NCI-H524 (cell line): ENCODE measurements around the gene IL23R.
"Not testable (repeated sequence)": the region's sequence is repeated elsewhere in the genome, so short reads cannot be mapped to it uniquely, and the experiment has no call there.

Experiments
- DNase-seq, 2 experiments: peaks; one replicate each; lab custom pipeline; 2025; lab: John Stamatoyannopoulos, UW

IL23R gene

DNA sequence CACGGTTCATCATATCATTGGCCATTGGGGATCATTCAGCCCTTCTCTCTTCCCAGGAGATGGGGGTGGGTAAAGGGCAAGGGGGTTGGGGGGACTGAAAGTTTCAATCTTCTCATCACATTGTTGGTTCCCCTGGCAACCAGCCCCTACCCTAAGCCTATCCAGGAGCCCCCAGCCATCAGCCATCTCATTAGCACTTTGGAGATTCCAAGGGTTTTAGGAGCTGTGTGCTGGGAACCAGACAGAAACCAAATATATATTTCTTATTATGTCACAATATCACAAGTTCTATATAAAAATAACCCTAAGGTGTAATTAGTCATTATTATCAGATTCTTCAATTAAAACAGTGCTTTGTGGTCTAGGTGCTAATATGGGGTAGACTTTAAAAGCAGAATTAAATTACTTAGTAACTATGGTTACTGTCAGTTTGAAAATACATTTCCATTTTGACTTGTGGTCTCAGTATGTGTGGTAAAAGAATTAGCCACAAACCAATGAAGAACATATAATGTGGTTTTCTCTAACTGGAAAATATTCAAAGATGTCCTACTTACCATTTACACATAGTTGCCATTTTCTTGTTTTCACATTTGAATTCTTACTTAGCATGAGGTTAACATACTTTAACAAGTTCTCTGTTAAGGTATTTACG is 28.1 kb downstream of the IL23R start:
- DNase-seq = no peak

- no peak for DNase-seq
Measured at GRCh38 chr1:67200755-67201154, 34.5 kb downstream of the IL23R start.

DNA sequence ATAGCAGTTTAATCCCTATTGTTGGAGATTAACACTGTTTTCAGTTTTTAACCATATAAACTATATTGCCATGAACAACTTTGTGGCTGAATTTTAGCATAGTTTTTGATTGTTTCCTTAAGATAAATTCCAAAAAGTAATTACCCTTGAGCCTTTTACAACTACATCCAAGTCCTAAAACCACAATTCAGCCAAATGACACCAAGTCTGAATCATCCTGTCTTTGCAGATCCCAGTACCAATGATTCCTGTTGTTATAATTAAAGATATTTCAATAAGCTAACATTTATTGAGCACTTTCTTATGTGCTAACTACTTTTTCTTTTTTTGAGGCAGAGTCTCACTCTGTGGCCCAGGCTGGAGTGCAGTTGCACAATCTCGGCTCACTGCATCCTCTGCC is 35.6 kb downstream of the IL23R start:
- DNase-seq = no peak

GRCh38 chr1:67204298-67204980 is 38.2 kb downstream of the IL23R start:
- DNase-seq = no peak

- DNase-seq = not testable (repeated sequence)
Measured at GRCh38 chr1:67207398-67207797, 41.1 kb downstream of the IL23R start.

- DNase-seq = no peak
Measured at GRCh38 chr1:67208217-67208616, 42.0 kb downstream of the IL23R start.

DNA sequence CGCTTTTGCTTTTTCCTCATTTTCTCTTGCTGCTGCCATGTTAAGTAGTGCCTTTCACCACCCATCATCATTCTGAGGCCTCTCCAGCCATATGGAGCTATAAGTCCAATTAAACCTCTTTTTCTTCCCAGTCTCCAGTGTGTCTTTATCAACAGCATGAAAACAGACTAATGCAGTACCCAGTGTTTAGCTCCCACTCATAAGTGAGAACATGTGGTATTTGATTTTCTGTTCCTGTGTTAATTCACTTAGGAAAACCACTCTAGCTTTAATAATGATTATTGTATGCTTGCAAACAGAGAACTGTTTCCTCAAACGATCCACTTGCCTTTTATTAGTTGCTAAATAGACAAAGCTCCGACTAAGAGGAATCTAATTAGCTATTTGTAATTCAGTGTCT is 43.3 kb downstream of the IL23R start:
- no peak for DNase-seq

DNA sequence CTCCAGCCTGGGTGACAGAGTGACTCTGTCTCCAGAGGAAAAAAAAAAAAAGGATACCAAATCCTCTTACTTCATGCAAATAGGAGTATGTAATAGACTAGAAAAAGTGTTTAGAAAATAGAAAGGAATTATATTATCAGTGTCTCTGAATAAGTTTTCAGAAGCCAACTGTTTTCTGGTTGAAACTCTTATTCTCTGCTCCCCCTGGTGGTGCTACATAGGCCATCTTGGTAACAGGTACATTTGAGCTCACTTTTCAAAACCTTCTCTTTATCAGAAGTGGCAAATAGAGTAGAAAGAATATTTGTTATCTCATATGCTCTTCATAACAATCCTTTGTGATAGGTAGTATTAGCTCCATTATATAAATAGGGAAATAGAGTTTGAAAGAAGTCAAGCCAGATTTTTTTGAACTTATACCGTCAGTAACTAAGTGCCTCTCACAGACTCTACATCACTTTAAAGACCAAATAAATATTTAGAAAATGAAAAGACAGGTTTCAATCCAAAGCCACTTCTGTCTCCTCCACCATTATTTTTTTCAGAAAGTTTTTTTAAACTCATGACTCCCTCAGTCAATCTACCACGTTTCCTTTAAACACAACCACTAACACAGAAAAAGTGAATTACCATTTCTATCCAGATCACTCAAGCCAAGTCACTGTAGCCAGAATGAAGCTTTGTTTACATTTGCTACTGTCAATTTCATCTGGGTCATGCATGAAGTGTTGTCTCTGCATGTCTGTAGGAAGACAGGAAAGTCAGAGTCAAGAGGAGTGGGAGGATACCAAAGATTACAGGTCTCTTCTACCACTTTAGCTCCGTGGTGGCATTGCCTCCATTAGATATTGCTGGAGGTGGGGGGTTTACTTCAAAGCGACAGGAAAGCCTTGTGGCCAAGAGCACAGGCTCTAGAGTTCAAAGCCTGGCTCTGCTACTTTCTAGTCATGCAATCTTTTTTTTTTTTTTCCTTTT is 45.6 kb downstream of the IL23R start:
- peak in 1 of 2 experiments; percentile 36 for DNase-seq

GRCh38 chr1:67213164-67213563 is 46.9 kb downstream of the IL23R start:
- DNase-seq = peak; percentile 18 to 26

DNA sequence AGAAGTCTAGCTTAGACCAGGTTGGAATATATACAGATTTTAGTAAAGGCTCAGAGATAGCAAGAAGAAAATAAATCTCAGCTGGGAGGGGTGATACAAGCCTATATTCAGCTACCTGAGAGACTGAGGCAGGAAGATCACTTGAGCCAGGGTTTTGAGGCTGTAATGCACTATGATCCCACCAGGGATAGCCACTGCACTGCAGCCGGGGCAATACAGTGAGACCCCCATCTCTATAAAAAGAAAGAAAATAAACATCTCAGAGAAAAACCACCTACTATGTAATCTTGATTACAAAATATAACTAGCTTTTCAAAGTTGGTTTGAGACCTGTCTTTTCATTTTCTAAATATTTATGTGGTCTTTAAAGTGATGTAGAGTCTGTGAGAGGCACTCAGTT is 47.7 kb downstream of the IL23R start:
- DNase-seq = no peak

DNA sequence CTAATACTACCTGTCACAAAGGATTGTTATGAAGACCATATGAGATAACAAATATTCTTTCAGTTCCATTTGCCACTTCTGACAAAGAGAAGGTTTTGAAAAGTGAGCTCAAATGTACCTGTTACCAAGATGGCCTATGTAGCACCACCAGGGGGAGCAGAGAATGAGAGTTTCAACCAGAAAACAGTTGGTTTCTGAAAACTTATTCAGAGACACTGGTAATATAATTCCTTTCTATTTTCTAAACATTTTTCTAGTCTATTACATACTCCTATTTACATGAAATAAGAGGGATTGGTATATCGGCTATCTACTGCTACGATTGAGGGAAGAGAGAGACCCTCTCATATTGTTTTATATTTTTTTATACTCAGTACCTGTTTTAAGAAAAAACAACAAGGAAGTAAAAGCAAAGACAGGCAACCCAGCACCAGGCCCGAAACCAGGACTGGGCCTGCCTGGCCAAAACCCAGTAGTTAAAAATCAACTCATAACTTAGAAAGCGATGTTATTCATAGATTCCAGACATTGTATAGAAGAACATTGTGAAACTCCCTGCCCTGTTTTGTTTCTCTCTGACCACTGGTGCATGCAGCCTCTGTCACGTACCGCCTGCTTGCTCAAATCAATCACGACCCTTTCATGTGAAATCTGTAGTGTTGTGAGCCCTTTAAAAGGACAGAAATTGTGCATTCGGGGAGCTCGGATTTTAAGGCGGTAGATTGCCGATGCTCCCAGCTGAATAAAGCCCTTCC is 48.3 kb downstream of the IL23R start:
- peak in 1 of 2 experiments; percentile 14 for DNase-seq

DNA sequence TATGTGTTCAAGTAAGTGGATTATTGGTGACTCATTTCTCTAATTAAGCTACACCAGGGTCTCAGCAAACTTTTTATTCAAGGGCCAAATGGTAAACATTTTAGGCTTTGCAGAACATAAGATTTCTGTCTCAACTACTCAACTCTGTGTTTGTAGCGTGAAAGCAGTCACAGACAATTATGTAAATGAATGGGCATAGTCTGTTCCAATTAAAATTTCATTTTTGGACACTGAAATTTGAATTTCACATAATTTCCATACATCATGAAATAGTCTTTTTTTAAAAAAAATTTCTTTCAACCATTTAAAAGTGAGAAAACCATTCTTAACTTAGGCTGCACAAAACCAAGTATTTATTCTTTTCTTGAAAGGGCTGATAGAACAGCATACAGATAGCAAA is 50.1 kb downstream of the IL23R start:
- no peak for DNase-seq

- no peak for DNase-seq
Measured at GRCh38 chr1:67217417-67217816, 51.2 kb downstream of the IL23R start.

DNA sequence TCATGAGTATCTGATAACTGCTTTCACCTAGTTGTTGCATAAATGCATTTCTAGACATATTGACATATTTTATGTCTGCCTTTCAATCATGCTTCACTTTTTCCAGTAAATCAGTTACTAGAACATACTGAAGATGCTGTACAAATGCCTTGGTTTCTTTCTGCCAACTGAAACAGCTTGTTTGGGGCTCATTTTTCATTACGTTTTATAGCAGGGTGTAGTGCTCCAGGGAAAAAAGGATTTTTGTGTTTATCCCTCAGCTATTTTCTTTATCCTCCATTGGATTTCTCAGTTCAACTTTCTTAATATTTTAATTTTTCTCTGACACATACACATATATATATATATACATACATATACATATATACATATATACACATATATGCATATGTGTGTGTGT is 51.7 kb downstream of the IL23R start:
- DNase-seq = no peak

GRCh38 chr1:67224856-67225255 is 58.6 kb downstream of the IL23R start:
- DNase-seq = peak in 1 of 2 experiments; percentile 5

DNA sequence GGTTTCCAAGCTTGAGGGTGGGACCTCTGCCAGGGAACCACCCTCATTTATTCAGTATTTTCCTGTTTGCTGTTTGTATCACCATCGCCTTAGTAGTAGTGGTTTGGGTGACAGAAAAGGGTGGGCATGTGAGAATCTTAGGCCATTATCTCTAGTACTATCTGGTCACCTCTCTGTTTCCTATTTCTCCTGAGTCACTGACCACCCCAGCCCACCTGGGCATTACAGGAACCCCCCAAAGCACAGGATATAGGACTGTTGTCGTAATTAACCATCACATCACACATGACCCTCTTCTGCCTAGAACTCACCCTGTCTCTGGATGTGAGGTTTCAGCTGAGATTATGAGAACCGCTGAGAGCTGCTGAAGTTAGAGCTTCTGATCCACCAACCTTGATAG is 60.4 kb downstream of the IL23R start:
- no peak for DNase-seq

DNA sequence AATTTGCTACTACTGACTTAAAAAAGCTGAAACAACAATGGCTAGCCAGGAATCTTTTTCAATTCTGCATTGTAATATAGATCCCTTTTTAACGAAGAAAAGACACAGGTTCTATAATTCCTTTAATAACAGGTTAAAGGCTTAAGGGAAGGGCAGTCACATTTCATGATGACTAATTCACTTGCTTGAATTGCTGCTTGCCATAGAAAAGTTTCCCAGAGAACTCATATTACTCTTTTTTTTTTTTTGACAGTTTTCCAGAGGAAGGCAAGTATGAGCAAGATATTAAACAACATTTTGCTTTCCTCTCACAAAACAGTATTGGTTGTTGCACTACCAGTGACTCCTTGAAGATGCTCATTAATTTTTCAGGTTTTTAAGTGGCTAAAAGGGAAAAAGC is 60.9 kb downstream of the IL23R start:
- DNase-seq = no peak

GRCh38 chr1:67228791-67229190 is 62.5 kb downstream of the IL23R start:
- no peak for DNase-seq

DNA sequence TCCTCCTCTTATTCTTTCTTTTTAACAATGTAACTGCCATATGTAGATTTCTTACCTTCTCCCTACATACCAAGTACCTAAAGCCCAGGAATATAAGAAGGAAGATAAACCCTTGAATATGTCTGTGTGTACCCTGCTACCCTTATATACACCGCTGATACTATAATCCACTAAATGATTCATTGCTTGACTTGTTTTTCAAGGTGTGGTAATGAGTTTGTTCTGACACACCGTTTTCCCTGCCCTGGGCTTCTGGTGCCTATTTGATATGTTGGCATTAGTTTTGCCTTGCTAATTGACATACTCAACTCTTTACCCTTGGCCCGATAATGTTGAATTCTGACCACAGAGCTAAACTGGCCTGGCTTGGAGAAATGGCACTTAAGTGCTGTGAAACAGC is 64.3 kb downstream of the IL23R start:
- no peak for DNase-seq

DNA sequence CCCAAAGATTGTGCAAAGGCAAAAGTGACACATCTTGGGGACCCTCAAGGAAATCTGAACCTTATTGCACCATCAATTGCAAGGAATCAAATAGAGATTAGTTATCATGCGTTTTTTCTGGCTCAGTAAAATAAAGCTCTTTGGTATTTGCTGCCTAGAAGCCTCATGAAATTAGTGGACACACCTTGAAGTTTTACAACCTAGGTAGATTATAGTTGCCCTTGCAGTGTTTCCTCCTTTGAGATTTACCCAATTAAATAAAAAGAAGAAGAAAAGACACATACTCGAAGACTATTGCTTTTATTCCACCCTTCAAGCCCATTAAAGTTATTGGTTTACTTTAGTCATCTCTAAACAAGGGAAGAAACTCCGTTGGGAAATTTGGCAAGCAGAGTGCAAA is 70.0 kb downstream of the IL23R start:
- DNase-seq = no peak

DNA sequence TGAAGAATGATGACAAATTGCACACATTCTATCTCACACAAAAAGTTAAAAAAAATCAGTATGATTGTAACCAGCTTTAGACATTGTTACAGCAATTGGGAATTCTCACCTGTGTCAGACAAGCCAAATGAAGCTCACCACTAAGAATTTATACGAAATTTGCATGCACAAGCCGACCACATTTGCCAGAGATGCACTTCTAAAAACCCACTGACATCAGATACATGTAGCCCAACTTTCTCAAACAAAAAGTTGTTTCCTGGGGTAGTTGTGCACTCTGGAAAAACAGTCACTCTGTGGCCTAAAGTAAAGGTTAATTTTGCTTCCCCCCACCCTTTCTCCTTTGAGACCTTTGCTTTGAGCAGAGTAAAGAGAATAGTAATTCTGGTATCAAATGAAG is 73.5 kb downstream of the IL23R start:
- no peak for DNase-seq

- DNase-seq = no peak
Measured at GRCh38 chr1:67241200-67241746, 75.0 kb downstream of the IL23R start.
